Activated T-helper 17 cell treated with anti-CD3 and anti-CD28 coated beads, Interleukin-2, amount 50 U/mL, for 72 hours (primary cell): ENCODE measurements around the gene MYO18A. TPM values are rescaled to one million over a fixed set of nuclear protein-coding genes. Genes with fewer than 3 reads are reported as not detected.

Experiments
- ATAC-seq: fragments of 150-1000 bp; cut with Tn5 transposase; replicated peaks from 2 replicates; pipeline ENCODE4 v1.10.0; 2021; ENCODE audit warnings: mild to moderate bottlenecking, moderate library complexity
- H3K27ac Mint-ChIP-seq: one replicate; pipeline ENCODE4 v1.8.0; 2022; ENCODE audit warnings: mixed read lengths
- H3K27me3 Mint-ChIP-seq: one replicate; pipeline ENCODE4 v1.8.0; 2022; ENCODE audit warnings: mixed read lengths
- H3K36me3 Mint-ChIP-seq: one replicate; pipeline ENCODE4 v1.8.0; 2022; ENCODE audit warnings: low read depth, mild to moderate bottlenecking, mixed read lengths
- H3K4me1 Mint-ChIP-seq: one replicate; pipeline ENCODE4 v1.8.0; 2022; ENCODE audit warnings: mixed read lengths
- H3K4me3 Mint-ChIP-seq: one replicate; pipeline ENCODE4 v1.8.0; 2022; ENCODE audit warnings: mild to moderate bottlenecking, mixed read lengths
- H3K9me3 Mint-ChIP-seq: one replicate; pipeline ENCODE4 v1.8.0; 2022; ENCODE audit warnings: mixed read lengths
- total RNA-seq, 2 donors: library from RNA; stranded (reverse); gene quantifications; one replicate each; pipeline ENCODE4 v1.2.3, GENCODE V29; 2022

MYO18A gene
- total RNA-seq, 2 donors from 2014 or later: 90.6 to 95.9 TPM

DNA sequence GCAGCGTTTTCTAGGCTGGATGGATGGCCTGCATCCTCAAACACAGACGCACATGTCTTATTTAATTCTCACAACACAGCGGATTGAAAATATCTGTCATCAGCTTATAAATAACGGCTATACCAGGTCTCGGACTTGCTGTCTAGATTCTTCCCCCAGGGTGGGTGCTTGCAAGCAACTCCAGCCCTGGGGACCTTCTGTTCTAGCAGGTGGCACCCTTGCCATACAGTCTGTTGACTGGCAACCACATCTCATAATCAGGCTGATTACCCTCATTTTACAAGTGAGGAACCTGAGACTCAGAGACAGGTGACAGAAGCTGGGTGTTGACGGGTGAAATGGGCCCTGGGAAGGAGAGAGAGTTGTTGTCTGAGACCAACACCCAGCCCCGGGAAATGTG lies 158.1 kb downstream of the MYO18A start:
- Mint-ChIP-seq H3K36me3 (no peaks in the 10 kb centered on the region), H3K9me3 (no peaks in the 10 kb centered on the region), H3K27me3 (peaks cover 41% of the 10 kb centered on the region), H3K4me1 (no peaks in the 10 kb centered on the region), H3K4me3 (no peak overlapping the region), H3K27ac (no peak overlapping the region)
- no peak for ATAC-seq

DNA sequence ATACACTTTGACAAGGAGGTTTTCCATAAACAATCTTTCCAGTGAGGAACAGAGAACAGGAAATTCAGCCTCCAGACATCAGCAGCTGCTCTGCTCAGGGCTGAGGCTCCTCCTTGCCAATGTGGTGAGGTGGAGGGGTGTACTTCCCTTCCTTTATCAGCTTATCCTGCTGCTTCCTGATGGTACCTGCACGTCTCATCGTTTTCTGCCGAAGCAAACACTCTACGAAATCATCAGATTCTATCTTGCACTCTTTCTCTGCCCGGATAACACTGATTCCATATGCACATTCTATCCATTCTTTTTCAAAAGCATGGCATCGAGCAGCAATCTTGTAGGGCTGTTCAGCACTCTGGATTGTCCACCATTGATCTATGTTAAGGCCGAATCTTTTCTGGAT lies 159.0 kb downstream of the MYO18A start:
- no peak for ATAC-seq
- no peaks in the 10 kb centered on the region for H3K36me3 Mint-ChIP-seq
- H3K9me3 Mint-ChIP-seq: no peaks in the 10 kb centered on the region
- H3K27ac Mint-ChIP-seq: no peak overlapping the region
- peaks cover 38% of the 10 kb centered on the region for H3K27me3 Mint-ChIP-seq
- H3K4me3 Mint-ChIP-seq: no peak overlapping the region
- no peaks in the 10 kb centered on the region for H3K4me1 Mint-ChIP-seq

Other genes with a start within 250 kb of the MYO18A start
- 10 to 100 TPM; 56.9 to 60.2 TPM for gene PHF12, start 228.9 kb downstream of the MYO18A start, total RNA-seq
- not detected for gene SEZ6, start 174.4 kb downstream of the MYO18A start, total RNA-seq
- gene PIPOX, start 137.3 kb downstream of the MYO18A start, total RNA-seq: 1 to 10 TPM; 2.0 to 5.6 TPM
- gene CRYBA1, start 66.5 kb upstream of the MYO18A start, total RNA-seq: not detected
- 10 to 100 TPM; 61.6 to 65.1 TPM for gene NUFIP2, start 113.8 kb upstream of the MYO18A start, total RNA-seq
- gene TAOK1, start 210.0 kb upstream of the MYO18A start, total RNA-seq: 10 to 100 TPM; 40.0 to 42.0 TPM